GM13977 (cell line): Measurements from ENCODE around the gene KIF4A.

Experiments
- DNase-seq: peaks from one replicate; pipeline ENCODE4 v3.0.0; 2012; ENCODE audit warnings: low spot score
- CTCF ChIP-seq: IDR thresholded peaks from 2 replicates; pipeline ENCODE4 v1.5.1; 2012; ENCODE audit warnings: mild to moderate bottlenecking, control low read depth; ENCODE audit not compliant: insufficient read depth; ENCODE audit errors: extremely low read depth, missing control alignments
- in situ Hi-C: fragments of 300-500 bp; cut with MboI; formaldehyde crosslinking; loops from one replicate; pipeline ENCODE4 v1.12.0; 2022; ENCODE audit warnings: low sequenced_read_pairs, low pct_unique_long_range_greater_than_20kb, mixed read lengths, inconsistent platforms; ENCODE audit not compliant: unreplicated experiment

KIF4A gene

DNA sequence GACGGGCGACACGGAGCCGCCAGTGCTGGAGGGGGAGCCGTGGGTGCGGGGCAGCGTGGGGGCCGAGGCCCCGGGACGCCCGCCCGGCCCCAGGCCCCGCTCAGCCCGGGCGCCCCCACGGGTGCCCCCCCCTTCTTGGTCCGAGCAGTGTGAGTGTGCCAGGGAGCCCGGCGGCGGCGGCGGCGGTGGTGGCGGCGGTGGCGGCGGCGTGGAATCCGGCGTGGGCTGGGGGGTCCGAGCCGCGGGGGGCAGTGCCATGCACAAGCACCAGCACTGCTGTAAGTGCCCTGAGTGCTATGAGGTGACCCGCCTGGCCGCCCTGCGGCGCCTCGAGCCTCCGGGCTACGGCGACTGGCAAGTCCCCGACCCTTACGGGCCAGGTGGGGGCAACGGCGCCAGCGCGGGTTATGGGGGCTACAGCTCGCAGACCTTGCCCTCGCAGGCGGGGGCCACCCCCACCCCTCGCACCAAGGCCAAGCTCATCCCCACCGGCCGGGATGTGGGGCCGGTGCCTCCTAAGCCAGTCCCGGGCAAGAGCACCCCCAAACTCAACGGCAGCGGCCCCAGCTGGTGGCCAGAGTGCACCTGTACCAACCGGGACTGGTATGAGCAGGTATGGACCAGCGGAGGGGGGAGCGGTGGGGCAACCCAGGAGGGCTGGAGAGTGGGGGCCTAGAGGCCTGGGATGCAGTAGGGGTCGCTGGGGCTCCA lies 155.2 kb downstream of the KIF4A start:
- in situ Hi-C loops: no loop called here
- no peak for TF ChIP-seq CTCF
- DNase-seq: peak; percentile 24

GRCh38 chrX:70445951-70446350 lies 156.0 kb downstream of the KIF4A start:
- in situ Hi-C loops: no loop called here
- DNase-seq: peak; percentile 20
- TF ChIP-seq CTCF: no peak

DNA sequence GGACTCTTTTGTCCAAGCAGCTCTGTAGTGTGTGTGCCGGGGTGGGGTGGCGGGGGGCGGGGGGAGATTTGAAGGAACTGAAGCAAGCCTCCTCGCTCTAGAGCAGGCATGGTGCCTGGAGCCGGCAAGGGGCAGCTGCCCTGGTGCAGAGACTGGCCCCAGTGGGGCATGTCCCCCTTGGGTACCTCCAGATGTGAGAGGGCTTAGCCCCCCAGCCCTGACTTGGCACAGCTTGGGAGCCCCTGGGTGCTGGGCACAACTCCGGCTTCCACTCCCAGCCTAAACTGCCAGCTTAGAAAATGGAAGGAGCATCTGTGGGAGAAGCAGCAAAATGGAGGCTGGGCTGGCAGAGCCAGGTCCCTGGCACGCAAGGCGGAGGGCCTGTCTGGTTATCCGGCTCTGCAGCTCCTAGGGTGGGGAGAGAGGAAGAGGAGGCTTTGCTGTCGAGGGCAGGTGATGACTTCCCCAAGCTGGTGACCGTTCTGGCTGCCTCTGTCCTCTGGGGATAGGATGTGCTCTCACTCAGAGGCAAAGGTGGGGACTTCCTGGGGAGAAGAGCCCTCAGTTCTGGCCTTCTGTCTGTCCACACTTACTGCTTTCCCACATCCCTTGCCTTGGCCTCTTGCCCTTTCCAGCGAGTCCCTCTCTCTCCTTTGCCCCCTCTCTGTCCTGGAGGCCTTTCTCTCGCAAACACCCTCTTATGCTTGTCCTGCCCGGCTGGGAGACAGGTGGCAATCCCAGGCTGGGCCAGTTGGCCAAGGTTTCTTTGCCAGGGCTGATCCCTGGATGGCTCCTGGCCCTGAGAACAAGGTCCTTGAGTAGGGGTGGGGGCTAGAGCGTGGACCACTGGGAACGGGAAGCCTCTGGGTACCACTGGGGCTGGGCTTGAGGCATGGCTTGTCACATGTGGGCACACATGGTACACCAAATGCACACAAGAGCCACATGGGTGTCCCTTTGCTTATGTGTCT lies 156.8 kb downstream of the KIF4A start:
- in situ Hi-C loops: no loop called here
- TF ChIP-seq CTCF: no peak
- DNase-seq: peak; percentile 26

GRCh38 chrX:70449457-70449966 lies 159.6 kb downstream of the KIF4A start:
- DNase-seq: peak; percentile 13
- in situ Hi-C loops: no loop called here
- no peak for TF ChIP-seq CTCF

DNA sequence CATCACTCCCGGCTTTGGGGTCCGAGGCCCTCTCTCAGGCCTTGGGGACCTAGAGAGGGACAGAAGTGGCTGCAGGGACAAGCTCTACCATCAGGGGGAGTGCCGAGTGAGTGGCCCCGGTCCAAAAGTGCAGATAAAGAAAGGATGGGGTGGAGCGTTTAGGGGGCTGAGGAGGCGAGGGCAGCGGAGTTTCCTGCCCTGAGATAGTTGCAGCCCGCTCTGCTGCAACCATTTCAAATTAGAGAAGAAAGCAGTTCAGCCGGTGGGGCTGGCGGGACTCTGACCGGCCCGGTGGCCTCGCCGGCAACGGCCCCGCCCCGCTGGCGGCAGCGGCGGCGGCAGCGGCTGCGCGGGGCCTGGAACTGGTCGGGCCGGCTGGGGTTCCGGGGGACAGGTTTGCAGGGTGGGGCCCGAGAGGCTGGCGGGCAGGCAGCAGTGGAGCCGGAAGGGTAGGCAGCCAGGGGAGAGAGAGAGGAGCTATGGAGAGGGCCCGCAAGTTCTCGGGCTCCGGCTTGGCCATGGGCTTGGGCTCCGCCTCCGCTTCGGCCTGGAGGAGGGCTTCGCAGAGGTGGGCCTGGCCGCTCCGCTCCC lies 162.3 kb downstream of the KIF4A start:
- DNase-seq: peak; percentile 75

More for the DNA sequence above, 162.3 kb downstream of the KIF4A start:
- peak; percentile 62 for TF ChIP-seq CTCF
- in situ Hi-C loops: no loop called here
